H9 (cell line): ENCODE measurements around the gene FARP1. TPM values are rescaled to one million over a fixed set of nuclear protein-coding genes. Genes with fewer than 3 reads are reported as not detected.

Experiments used
- DNase-seq: peaks from one replicate; pipeline ENCODE4 v3.0.0-alpha.2; 2017
- H2AFZ ChIP-seq: one replicate; pipeline ENCODE4 v1.6.1; 2013; ENCODE audit warnings: mild to moderate bottlenecking, low read length, control low read depth, moderate library complexity
- H2AK5ac ChIP-seq: 2 replicates; pipeline ENCODE4 v1.6.1; 2013; ENCODE audit warnings: low read length, control low read depth, mixed read lengths; ENCODE audit not compliant: insufficient read length
- H2BK120ac ChIP-seq: one replicate; pipeline ENCODE4 v1.6.1; 2013; ENCODE audit warnings: low read depth, mild to moderate bottlenecking, low read length, control low read depth, inconsistent platforms; ENCODE audit not compliant: poor library complexity, severe bottlenecking
- H2BK12ac ChIP-seq: 2 replicates; pipeline ENCODE4 v1.6.1; 2013; ENCODE audit warnings: low read length, control low read depth, mixed read lengths, low read depth; ENCODE audit not compliant: insufficient read length
- H2BK15ac ChIP-seq: 2 replicates; pipeline ENCODE4 v1.6.1; 2013; ENCODE audit warnings: low read depth, low read length, control low read depth
- H2BK20ac ChIP-seq: one replicate; pipeline ENCODE4 v1.6.1; 2013; ENCODE audit warnings: low read depth, mild to moderate bottlenecking, low read length, control low read depth, inconsistent platforms; ENCODE audit not compliant: poor library complexity, severe bottlenecking
- H2BK5ac ChIP-seq: 2 replicates; pipeline ENCODE4 v1.6.1; 2013; ENCODE audit warnings: low read length, control low read depth, mixed read lengths; ENCODE audit not compliant: insufficient read length
- H3K14ac ChIP-seq: 2 replicates; pipeline ENCODE4 v1.6.1; 2013; ENCODE audit warnings: low read length, control low read depth; ENCODE audit not compliant: insufficient read depth
- H3K18ac ChIP-seq: 2 replicates; pipeline ENCODE4 v1.6.1; 2013; ENCODE audit warnings: low read depth, mild to moderate bottlenecking, mixed read lengths, low read length, control low read depth; ENCODE audit not compliant: insufficient read length
- H3K23ac ChIP-seq: 2 replicates; pipeline ENCODE4 v1.6.1; 2013; ENCODE audit warnings: low read length, control low read depth, mixed read lengths, low read depth; ENCODE audit not compliant: insufficient read length
- H3K23me2 ChIP-seq: 2 replicates; pipeline ENCODE4 v1.6.1; 2013; ENCODE audit warnings: low read depth, mild to moderate bottlenecking, mixed read lengths, low read length, control low read depth; ENCODE audit not compliant: insufficient read length, poor library complexity, severe bottlenecking
- H3K27ac ChIP-seq: 2 replicates; pipeline ENCODE4 v1.5.1; 2013; ENCODE audit warnings: low read length, control low read depth, mixed read lengths, low read depth; ENCODE audit not compliant: insufficient read length
- H3K27me3 ChIP-seq: 2 replicates; pipeline ENCODE4 v1.6.1; 2013; ENCODE audit warnings: low read length, control low read depth, inconsistent platforms; ENCODE audit not compliant: insufficient read depth
- H3K4ac ChIP-seq: 2 replicates; pipeline ENCODE4 v1.6.1; 2013; ENCODE audit warnings: low read depth, mild to moderate bottlenecking, control low read depth, inconsistent platforms, low read length, moderate library complexity
- H3K4me1 ChIP-seq: 2 replicates; pipeline ENCODE4 v1.6.1; 2013; ENCODE audit warnings: low read length, control low read depth, inconsistent platforms; ENCODE audit not compliant: insufficient read depth
- H3K4me2 ChIP-seq: 2 replicates; pipeline ENCODE4 v1.6.1; 2013; ENCODE audit warnings: low read length, control low read depth, mixed read lengths; ENCODE audit not compliant: insufficient read length, insufficient read depth
- H3K56ac ChIP-seq: 2 replicates; pipeline ENCODE4 v1.6.1; 2013; ENCODE audit warnings: low read depth, mild to moderate bottlenecking, mixed read lengths, low read length, control low read depth; ENCODE audit not compliant: insufficient read length
- H3K79me1 ChIP-seq: 2 replicates; pipeline ENCODE4 v1.6.1; 2013; ENCODE audit warnings: low read depth, mild to moderate bottlenecking, moderate library complexity, low read length, control low read depth, inconsistent platforms; ENCODE audit not compliant: insufficient read depth, poor library complexity, severe bottlenecking
- H3K79me2 ChIP-seq: 2 replicates; pipeline ENCODE4 v1.6.1; 2013; ENCODE audit warnings: low read length, control low read depth, inconsistent platforms; ENCODE audit not compliant: insufficient read depth
- H3K9ac ChIP-seq: 2 replicates; pipeline ENCODE4 v1.6.1; 2013; ENCODE audit warnings: low read length, control low read depth, mixed read lengths; ENCODE audit not compliant: insufficient read length; ENCODE audit errors: extremely low read depth
- H3K9me3 ChIP-seq: one replicate; pipeline ENCODE4 v1.6.1; 2013; ENCODE audit warnings: low read depth, low read length, inconsistent platforms; ENCODE audit not compliant: control insufficient read depth
- H3T11ph ChIP-seq: one replicate; pipeline ENCODE4 v1.6.1; 2013; ENCODE audit warnings: mild to moderate bottlenecking, low read length, control low read depth, inconsistent platforms
- H4K20me1 ChIP-seq: one replicate; pipeline ENCODE4 v1.6.1; 2013; ENCODE audit not compliant: control insufficient read depth, insufficient read length, insufficient read depth
- H4K5ac ChIP-seq: 2 replicates; pipeline ENCODE4 v1.6.1; 2013; ENCODE audit warnings: low read depth, mild to moderate bottlenecking, mixed read lengths, low read length, control low read depth; ENCODE audit not compliant: insufficient read length
- H4K8ac ChIP-seq: replicated peaks from 2 replicates; pipeline ENCODE4 v1.6.1; 2013; ENCODE audit warnings: low read length, control low read depth, mixed read lengths, low read depth; ENCODE audit not compliant: insufficient read length
- H4K91ac ChIP-seq: 2 replicates; pipeline ENCODE4 v1.6.1; 2013; ENCODE audit warnings: low read depth, mild to moderate bottlenecking, moderate library complexity, mixed read lengths, low read length, control low read depth; ENCODE audit not compliant: insufficient read length
- H3K27ac Mint-ChIP-seq, 3 experiments: 2 replicates in 2 of 3; 3 replicates in 1 of 3; pipeline ENCODE4 v1.8.0; 2020 to 2021; ENCODE audit warnings: mixed read lengths in 3 of 3, mild to moderate bottlenecking in 1 of 3, moderate library complexity in 1 of 3
- H3K27me3 Mint-ChIP-seq: 2 replicates; pipeline ENCODE4 v1.8.0; 2021; ENCODE audit warnings: low read depth, mild to moderate bottlenecking, moderate library complexity, mixed read lengths
- H3K36me3 Mint-ChIP-seq, 3 experiments: 2 replicates in 2 of 3; 3 replicates in 1 of 3; pipeline ENCODE4 v1.8.0; 2020 to 2021; ENCODE audit warnings: low read depth in 3 of 3, mixed read lengths in 3 of 3; ENCODE audit not compliant: insufficient read depth in 1 of 3
- H3K4me1 Mint-ChIP-seq, 2 experiments: 2 replicates each; pipeline ENCODE4 v1.8.0; 2020; ENCODE audit warnings: mixed read lengths in 2 of 2
- H3K4me3 Mint-ChIP-seq, 2 experiments: 2 replicates in 1 of 2; 3 replicates in 1 of 2; pipeline ENCODE4 v1.8.0; 2020 to 2021; ENCODE audit warnings: mild to moderate bottlenecking in 2 of 2, mixed read lengths in 2 of 2, moderate library complexity in 1 of 2
- H3K9me3 Mint-ChIP-seq, 2 experiments: 2 replicates in 1 of 2; 3 replicates in 1 of 2; pipeline ENCODE4 v1.8.0; 2020; ENCODE audit warnings: mild to moderate bottlenecking in 2 of 2, mixed read lengths in 2 of 2, moderate library complexity in 1 of 2
- CTCF ChIP-seq: fragments of 200-600 bp; sonication (generic); conservative IDR thresholded peaks from 3 replicates; pipeline ENCODE4 v1.8.0; 2021; ENCODE audit warnings: antibody characterized with exemption, mild to moderate bottlenecking
- WGBS: extraction: QIAGEN DNeasy Blood & Tissue Kit; methylation state at CpG from one replicate; pipeline ENCODE4 v1.1.7; 2013; ENCODE audit warnings: missing lambda C conversion rate, low lambda C conversion rate, mixed read lengths; ENCODE audit not compliant: insufficient read length; ENCODE audit errors: extremely low coverage; 5-methylcytosine and 5-hydroxymethylcytosine counted together
- total RNA-seq: library from RNA; stranded (reverse); gene quantifications from 2 replicates; pipeline ENCODE4 v1.2.1, GENCODE V29; 2021

Gene FARP1
- total RNA-seq, 1 experiment from 2014 or later, result 95.9 TPM

GRCh38 chr13:98490195-98490836 lies 347.4 kb downstream of the FARP1 start:
- Histone ChIP-seq H3K4me1 (peaks cover 6% of the 10 kb centered on the region; the same call in 1 of the 2 replicates), H2BK5ac (no peak overlapping the region), H3K9me3 (no peaks in the 10 kb centered on the region), H3K56ac (no peak overlapping the region), H3K9ac (no peak overlapping the region), H3K18ac (no peak overlapping the region), H3K4me2 (no peak overlapping the region), H3K23ac (no peak overlapping the region), H3K79me1 (peaks cover 3% of the 10 kb centered on the region), H4K5ac (no peak overlapping the region), H4K91ac (no peak overlapping the region), H2BK12ac (no peak overlapping the region), H3T11ph (no peak overlapping the region), H2BK120ac (no peak overlapping the region), H3K4ac (no peak overlapping the region), H3K27ac (no peak overlapping the region), H4K20me1 (no peaks in the 10 kb centered on the region), H2AFZ (no peak overlapping the region), H3K14ac (peak overlapping the region; percentile 37; the same call in 1 of the 2 replicates), H3K27me3 (no peaks in the 10 kb centered on the region), H2BK15ac (no peak overlapping the region), H3K23me2 (no peaks in the 10 kb centered on the region), H2AK5ac (no peak overlapping the region), H4K8ac (no peak overlapping the region), H2BK20ac (no peak overlapping the region), H3K79me2 (peaks cover 29% of the 10 kb centered on the region; the same call in 1 of the 2 replicates)
- Mint-ChIP-seq H3K36me3 (no peaks in the 10 kb centered on the region; a peak in 1 of 7 replicates), H3K9me3 (no peaks in the 10 kb centered on the region), H3K4me1 (peaks cover 71 to 82% of the 10 kb centered on the region in 2 experiments), H3K27me3 (no peaks in the 10 kb centered on the region), H3K4me3 (no peak overlapping the region), H3K27ac (peak overlapping the region in 1 of 3 experiments; percentile 1; a peak in 1 of 7 replicates)
- WGBS, result no CpG with 5 or more reads among the region's 9 CpGs
- TF ChIP-seq CTCF, result no peak
- DNase-seq, result no peak
